T-cell (primary cell): ENCODE measurements around the gene DPPA5. TPM values are rescaled to one million over a fixed set of nuclear protein-coding genes. Genes with fewer than 3 reads are reported as not detected.
"Not testable (repeated sequence)": the region's sequence is repeated elsewhere in the genome, so short reads cannot be mapped to it uniquely, and the experiment has no call there.

Experiments
- ATAC-seq, 4 experiments: fragments of 200-7000 bp in 3 of 4; fragments of 150-1000 bp in 1 of 4; cut with Tn5 transposase; replicated peaks in 1 of 4; 1 replicate in 3 of 4; 2 replicates in 1 of 4; pipeline ENCODE4 v1.10.0; 2021; ENCODE audit warnings: moderate library complexity in 3 of 4, mild to moderate bottlenecking in 2 of 4, moderate number of reproducible peaks in 1 of 4
- CTCF ChIA-PET, 2 donors: fragments of 300-600 bp; sonication (Branson Sonifier 250); formaldehyde crosslinking; loops; one replicate each; lab custom pipeline; 2022; ENCODE audit warnings: antibody characterized with exemption in 2 of 2; lab: Charles Lee
- POLR2A ChIA-PET, 2 donors: fragments of 300-600 bp; sonication (Branson Sonifier 250); formaldehyde crosslinking; loops; one replicate each; lab custom pipeline; 2022; ENCODE audit warnings: antibody characterized with exemption in 2 of 2; lab: Charles Lee
- DNase-seq, 35 experiments: peaks; one replicate each; pipeline versions ENCODE4 v3.0.0 to v3.0.0-alpha.2; 2013 to 2023
- H3K27ac ChIP-seq: one replicate; pipeline ENCODE4 v1.5.1; 2013; ENCODE audit warnings: low read length
- H3K27me3 ChIP-seq, 2 experiments: replicated peaks in 1 of 2; 1 replicate in 1 of 2; 2 replicates in 1 of 2; pipeline versions ENCODE4 v1.6.1 to v1.7.0; 2013; ENCODE audit warnings: low read length in 1 of 2, mixed read lengths in 1 of 2; ENCODE audit not compliant: control insufficient read depth in 2 of 2, insufficient read depth in 2 of 2; ENCODE audit errors: extremely low read depth in 1 of 2
- H3K36me3 ChIP-seq, 2 donors: 1 replicate in 1 of 2; 2 replicates in 1 of 2; pipeline versions ENCODE4 v1.6.1 to v1.7.0; 2013; ENCODE audit warnings: low read length in 1 of 2; ENCODE audit not compliant: control insufficient read depth in 2 of 2, insufficient read depth in 1 of 2; ENCODE audit errors: extremely low read depth in 1 of 2
- H3K4me1 ChIP-seq, 2 experiments: 1 replicate in 1 of 2; 2 replicates in 1 of 2; pipeline versions ENCODE4 v1.6.1 to v1.7.0; 2013; ENCODE audit warnings: low read length in 2 of 2, mixed read lengths in 1 of 2; ENCODE audit not compliant: insufficient read depth in 2 of 2, control insufficient read depth in 1 of 2; ENCODE audit errors: extremely low read depth in 1 of 2
- H3K4me3 ChIP-seq, 2 donors: 1 replicate in 1 of 2; 2 replicates in 1 of 2; pipeline versions ENCODE4 v1.5.1 to v1.7.0; 2013; ENCODE audit warnings: mild to moderate bottlenecking in 2 of 2, low read length in 1 of 2, moderate library complexity in 1 of 2; ENCODE audit not compliant: control insufficient read depth in 1 of 2; ENCODE audit errors: extremely low read depth in 1 of 2
- H3K9me3 ChIP-seq: 2 replicates; pipeline ENCODE4 v1.7.0; 2013
- H3K27ac Mint-ChIP-seq, 2 donors: one replicate each; pipeline ENCODE4 v1.8.0; 2020 to 2021; ENCODE audit warnings: mild to moderate bottlenecking in 2 of 2, mixed read lengths in 2 of 2
- H3K27me3 Mint-ChIP-seq, 2 donors: one replicate each; pipeline ENCODE4 v1.8.0; 2021 to 2022; ENCODE audit warnings: mixed read lengths in 2 of 2
- H3K36me3 Mint-ChIP-seq: one replicate; pipeline ENCODE4 v1.8.0; 2021; ENCODE audit warnings: mixed read lengths
- H3K4me1 Mint-ChIP-seq, 3 donors: one replicate each; pipeline ENCODE4 v1.8.0; 2020 to 2022; ENCODE audit warnings: mixed read lengths in 3 of 3, mild to moderate bottlenecking in 1 of 3
- H3K4me3 Mint-ChIP-seq, 3 donors: one replicate each; pipeline ENCODE4 v1.8.0; 2020 to 2022; ENCODE audit warnings: mild to moderate bottlenecking in 3 of 3, mixed read lengths in 3 of 3, moderate library complexity in 3 of 3
- H3K9me3 Mint-ChIP-seq, 3 donors: one replicate each; pipeline ENCODE4 v1.8.0; 2020 to 2022; ENCODE audit warnings: mixed read lengths in 3 of 3
- WGBS: methylation state at CpG from one replicate; pipeline ENCODE4 v1.1.5; 2013; ENCODE audit warnings: missing lambda C conversion rate; ENCODE audit not compliant: insufficient coverage; 5-methylcytosine and 5-hydroxymethylcytosine counted together
- total RNA-seq, 35 experiments: library from RNA in 6 of 35; stranded (reverse) in 6 of 35; fragments of 120-200 nt in 1 of 35; gene quantifications; one replicate each; pipeline versions ENCODE4 v1.2.1 to v1.2.4 and lab custom pipeline; 2013 to 2026

Gene DPPA5
- total RNA-seq, 5 donors from 2014 or later (not counting 1 experiment from before 2014, with no cell fraction given) = not detected

DNA sequence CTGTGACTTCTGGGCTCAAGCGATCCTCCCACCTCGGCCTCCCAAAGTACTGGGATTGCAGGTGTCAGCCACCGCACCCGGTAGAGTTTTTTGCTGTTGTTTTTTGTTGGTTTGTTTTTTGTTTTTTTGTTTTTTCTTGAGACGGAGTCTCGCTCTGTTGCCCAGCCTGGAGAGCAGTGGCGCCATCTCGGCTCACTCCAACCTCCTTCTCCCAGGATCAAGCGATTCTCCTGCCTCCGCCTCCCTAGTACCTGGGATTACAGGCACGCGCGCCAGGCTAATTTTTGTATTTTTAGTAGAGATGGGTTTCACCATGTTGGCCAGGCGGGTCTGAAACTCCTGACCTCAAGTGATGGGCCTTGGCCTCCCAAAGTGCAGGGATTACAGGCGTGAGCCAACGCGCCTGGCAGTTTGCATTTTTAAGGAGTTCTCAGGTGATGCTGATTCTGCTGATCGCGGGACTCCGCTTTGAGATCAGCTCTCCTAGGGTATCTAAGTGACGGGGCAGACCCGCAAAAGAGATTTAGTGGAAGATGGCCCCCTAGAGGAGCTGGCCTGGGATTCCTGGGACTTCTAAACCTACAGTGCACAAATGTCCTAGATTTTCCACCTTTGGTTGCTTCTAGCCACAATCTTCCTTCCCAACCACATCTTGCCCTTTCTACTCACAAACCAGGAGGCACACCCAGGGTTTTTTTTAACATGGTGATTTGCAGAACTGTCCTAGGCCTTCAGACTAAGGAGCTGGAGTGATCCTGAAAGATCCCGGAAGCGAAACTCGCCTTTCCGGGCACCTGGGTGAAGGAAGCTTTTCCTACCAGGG, 45.2 kb downstream of the DPPA5 start:
- 66% methylated on average over 16 of the region's 26 CpGs for WGBS
- Mint-ChIP-seq H3K27ac (no peak overlapping the region), H3K36me3 (no peaks in the 10 kb centered on the region), H3K4me3 (peak overlapping the region; percentile 92 to 93 (median 93)), H3K27me3 (peaks cover 31 to 34% of the 10 kb centered on the region in 2 donors), H3K9me3 (no peaks in the 10 kb centered on the region), H3K4me1 (peaks cover 21 to 29% (median 24%) of the 10 kb centered on the region in 3 donors)
- no peak overlapping the region for H3K27ac ChIP-seq
- H3K27me3 ChIP-seq = peaks cover 0 to 11% of the 10 kb centered on the region in 2 experiments
- peak overlapping the region; percentile 86 to 90 for H3K4me3 ChIP-seq
- H3K4me1 ChIP-seq = peaks cover 0 to 19% of the 10 kb centered on the region in 2 experiments
- no peak for ATAC-seq
- no peak for DNase-seq
- POLR2A ChIA-PET = no interaction called here
- no peaks in the 10 kb centered on the region for H3K36me3 ChIP-seq
- H3K9me3 ChIP-seq = no peaks in the 10 kb centered on the region
- CTCF ChIA-PET = interaction anchor here in 1 of 2 donors (0.8 kb wide), 1 partner anchor 1901 kb away, joined by 3 read pairs; no protein-coding TSS in a partner anchor

DNA sequence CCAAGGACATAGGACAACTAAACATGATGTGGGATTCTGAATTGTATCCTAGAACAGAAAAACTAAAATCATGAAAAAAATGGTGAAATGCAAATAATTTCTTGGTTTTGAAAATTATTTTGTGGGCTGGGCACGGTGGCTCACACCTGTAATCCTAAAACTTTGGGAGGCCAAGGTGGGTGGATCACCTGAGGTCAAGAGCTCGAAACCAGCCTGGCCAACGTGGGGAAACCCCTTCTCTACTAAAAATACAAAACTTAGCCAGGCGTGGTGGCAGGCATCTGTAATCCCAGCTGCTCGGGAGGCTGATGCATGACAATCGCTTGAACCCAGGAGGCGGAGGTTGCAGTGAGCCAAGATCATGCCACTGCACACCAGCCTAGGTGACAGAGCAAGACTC, 50.3 kb downstream of the DPPA5 start:
- H3K4me3 Mint-ChIP-seq, H3K27ac ChIP-seq, H3K27me3 Mint-ChIP-seq, H3K27ac Mint-ChIP-seq, H3K9me3 ChIP-seq, H3K4me1 Mint-ChIP-seq, H3K4me3 ChIP-seq, CTCF ChIA-PET, POLR2A ChIA-PET, H3K4me1 ChIP-seq, H3K36me3 ChIP-seq, H3K27me3 ChIP-seq, H3K9me3 Mint-ChIP-seq, ATAC-seq, DNase-seq, H3K36me3 Mint-ChIP-seq: not testable (repeated sequence)
- 60% methylated on average over 3 of the region's 7 CpGs for WGBS

Other genes starting within 250 kb of the DPPA5 start
- not detected for gene KHDC1L, start 128.8 kb downstream of the DPPA5 start, total RNA-seq
- gene KHDC1, start 91.1 kb downstream of the DPPA5 start, total RNA-seq = 1 to 10 TPM in 4 of 5 donors, under 1 TPM in 1; 0.88 to 1.7 (median 1.3) TPM
- gene KHDC3L, start 8.4 kb upstream of the DPPA5 start, total RNA-seq = not detected
- under 1 TPM in 2 of 5 donors, not detected in 3; 0.63 to 0.93 TPM for gene OOEP, start 15.6 kb upstream of the DPPA5 start, total RNA-seq
- 1 to 10 TPM in 3 of 5 donors, under 1 TPM in 2; 0.47 to 2.7 (median 1.3) TPM for gene DDX43, start 40.6 kb upstream of the DPPA5 start, total RNA-seq
- 10 to 100 TPM in 4 of 5 donors, 1 to 10 TPM in 1; 6.9 to 14.9 (median 12.8) TPM for gene CGAS, start 98.0 kb upstream of the DPPA5 start, total RNA-seq
- 10 to 100 TPM; 55.0 to 80.4 (median 59.3) TPM for gene MTO1, start 107.5 kb upstream of the DPPA5 start, total RNA-seq
- gene EEF1A1, start 166.8 kb upstream of the DPPA5 start, total RNA-seq = over 10,000 TPM; 14,142 to 15,123 (median 14,655) TPM